Glomerular endothelial cell (primary cell): ENCODE data around the gene PLA2G5. TPM values are rescaled to one million over a fixed set of nuclear protein-coding genes. Genes with fewer than 3 reads are reported as not detected.

Experiments
- DNase-seq: peaks from one replicate; pipeline ENCODE4 v3.0.0-alpha.2; 2011; ENCODE audit warnings: low read depth, low spot score; ENCODE audit errors: extremely low read depth
- total RNA-seq: library from RNA; depleted of rRNA; stranded (reverse); fragments of >200 nt; gene quantifications from 2 replicates; pipeline ENCODE4 v1.2.3, GENCODE V29; 2015

PLA2G5 gene
- total RNA-seq, 1 donor from 2014 or later, result 0.70 TPM

DNA sequence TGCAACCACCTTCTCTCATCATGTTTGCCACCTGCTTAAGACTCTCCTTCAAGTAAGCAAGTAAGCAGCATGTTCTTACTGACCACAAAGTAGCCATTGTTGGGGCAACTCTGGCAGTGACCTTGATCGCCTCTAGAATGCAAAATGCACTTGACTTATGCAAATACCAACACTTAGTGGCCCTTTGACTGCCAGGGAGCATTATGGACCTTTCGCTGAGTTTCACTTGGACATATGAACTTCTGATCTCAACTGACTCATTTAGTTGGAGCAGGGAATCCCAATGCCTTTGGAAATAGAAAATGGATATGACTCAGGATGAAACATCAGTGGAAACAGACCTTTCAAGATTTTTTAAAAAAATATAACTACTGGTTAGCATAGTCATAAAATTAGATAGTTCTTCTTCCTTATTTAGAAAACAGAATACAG lies 6.1 kb upstream of the PLA2G5 start:
- no peak for DNase-seq

DNA sequence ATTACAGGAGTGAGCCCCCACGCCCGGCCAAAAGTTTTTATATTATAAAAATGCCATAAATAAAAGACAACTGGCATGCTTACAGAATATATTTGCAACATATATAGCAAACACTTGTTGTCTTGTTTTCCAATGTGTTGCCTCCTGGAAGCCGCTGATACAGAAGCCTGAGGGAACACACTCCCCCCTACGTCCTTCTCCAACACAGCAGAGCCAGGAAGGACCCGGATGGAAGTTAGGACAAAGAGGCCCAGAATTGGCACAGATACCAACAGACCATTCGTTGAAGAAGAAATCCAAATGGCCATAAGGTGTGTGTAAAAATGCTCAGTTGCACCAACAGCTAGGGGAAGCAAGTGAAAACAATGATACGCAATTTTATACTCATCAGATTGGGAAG lies 1.3 kb upstream of the PLA2G5 start:
- DNase-seq, result no peak

DNA sequence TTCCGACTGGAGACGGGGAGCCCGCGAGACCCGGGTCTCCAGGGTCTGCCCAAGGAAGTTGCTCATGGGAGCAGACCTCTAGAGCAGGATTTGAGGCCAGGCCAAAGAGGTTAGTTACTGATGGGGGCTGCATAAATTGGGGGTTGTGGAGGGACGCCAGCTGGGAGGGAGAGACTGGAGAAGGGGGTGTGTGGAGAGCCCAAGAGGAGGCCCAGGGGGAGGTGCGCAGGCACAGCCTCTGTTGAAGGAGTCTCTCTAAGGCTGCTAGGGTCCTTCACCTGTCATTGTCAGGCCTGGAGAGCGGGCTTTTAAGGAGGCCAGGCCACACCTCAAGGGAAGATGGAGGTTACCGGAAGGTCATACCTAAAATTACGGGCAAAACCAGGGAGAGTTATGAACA lies 363 bp downstream of the PLA2G5 start:
- DNase-seq, result no peak

DNA sequence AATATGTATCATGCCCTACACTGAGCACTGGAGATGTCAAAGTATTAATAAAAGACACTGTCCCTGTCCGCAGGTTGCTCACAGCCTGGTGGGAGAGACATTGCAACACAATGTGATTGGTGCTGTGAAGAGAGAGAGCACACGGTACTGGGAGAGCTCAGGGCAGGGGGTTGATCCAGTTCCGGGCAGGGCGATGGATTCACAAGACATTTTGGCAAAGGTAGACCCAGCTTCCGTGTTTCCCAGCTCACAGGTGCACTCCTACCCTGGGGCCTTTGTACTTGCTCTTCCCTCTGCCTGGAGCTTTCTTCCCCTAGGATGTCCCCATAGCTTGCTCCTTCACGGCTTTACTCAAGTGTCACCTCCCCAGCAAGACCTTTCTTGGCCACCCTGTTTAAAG lies 1.4 kb downstream of the PLA2G5 start:
- no peak for DNase-seq

DNA sequence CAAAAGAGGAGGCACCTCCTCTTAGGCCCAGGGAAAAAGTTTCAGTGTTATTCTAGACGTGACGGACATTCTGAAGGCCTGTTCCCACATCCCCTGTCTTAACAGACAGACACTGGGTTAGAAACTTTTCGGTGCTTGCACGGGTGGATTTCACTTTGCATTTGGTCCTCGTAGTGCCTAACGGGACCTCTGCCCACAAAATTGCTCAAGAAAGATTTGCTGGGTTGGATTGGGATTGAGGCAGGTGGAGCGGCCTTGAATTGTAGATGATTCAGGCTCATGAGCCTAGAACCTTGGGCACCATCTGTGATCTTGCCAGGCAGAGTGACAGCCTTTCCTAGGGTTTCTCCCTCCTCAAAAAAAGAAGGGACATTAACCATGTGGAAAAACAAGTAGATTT lies 2.8 kb downstream of the PLA2G5 start:
- no peak for DNase-seq

DNA sequence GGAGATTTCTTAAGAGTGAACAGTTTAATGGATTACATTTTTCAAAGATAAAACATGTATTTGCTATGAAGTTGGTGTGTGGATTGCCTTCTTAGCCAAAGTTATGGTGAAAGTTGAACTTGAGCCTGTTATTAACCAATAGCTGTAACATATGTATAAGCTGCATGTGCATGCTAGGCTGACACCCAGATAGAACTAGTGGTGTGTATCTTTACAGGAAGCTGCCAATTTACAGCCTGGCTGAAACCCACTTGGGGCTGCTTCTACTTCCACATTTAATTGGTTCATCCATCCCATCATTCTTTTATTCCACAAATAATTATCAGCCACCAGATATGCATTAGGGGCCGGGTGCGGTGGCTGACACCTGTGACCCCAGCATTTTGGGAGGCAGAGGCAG lies 3.3 kb downstream of the PLA2G5 start:
- no peak for DNase-seq

DNA sequence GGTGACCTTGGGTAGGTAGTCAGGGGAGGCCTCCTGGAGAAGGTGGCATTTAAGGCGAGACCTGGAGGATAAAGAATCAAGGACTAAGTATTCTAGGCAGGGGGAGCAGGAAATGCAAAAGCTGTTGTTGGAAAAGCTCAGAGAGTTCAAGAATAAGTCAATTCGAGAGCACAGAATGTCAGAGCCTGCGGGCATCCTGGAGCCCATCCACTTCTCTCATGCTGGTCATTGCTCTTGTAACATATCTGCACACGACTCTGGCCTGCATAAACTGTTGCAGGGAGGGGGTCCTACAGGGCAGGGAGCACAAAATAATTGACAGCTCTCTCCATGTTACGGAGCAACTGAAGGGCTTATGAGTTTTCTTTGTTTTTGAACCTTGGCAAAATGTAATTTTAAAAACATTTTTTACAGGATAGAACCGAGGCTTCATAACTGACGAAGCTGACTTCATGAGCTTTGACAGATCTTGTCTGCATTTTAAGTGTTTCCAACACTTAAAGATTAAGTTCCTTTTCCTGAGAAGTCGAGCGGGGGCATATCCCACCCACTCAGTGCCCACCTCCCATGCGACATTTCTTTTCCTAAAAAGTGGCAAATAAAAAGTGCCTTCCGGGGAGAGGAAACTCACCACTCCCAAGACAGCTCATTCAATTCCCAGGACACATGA lies 4.2 kb downstream of the PLA2G5 start:
- no peak for DNase-seq

DNA sequence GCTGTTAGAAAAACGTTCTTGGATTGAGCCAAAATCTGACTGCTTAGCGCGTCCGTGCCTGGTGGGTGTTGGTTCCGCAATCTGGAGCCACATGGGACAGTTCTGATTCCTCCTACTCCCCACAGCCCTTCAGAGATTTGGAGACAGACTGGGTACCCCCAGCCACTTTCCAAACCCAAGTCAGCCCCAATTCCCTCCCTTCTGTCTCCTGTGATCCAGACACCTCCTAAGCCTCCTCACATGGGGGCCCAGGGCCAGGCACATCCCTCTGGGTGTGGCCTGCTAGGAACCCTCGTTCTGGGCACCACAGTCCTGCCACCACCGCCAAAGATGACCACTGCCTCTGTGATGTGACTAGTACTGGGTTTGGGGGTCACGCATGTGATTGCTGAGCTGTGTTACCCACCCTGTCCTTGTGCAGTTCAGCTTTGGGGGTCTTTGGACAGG lies 4.8 kb downstream of the PLA2G5 start:
- no peak for DNase-seq

DNA sequence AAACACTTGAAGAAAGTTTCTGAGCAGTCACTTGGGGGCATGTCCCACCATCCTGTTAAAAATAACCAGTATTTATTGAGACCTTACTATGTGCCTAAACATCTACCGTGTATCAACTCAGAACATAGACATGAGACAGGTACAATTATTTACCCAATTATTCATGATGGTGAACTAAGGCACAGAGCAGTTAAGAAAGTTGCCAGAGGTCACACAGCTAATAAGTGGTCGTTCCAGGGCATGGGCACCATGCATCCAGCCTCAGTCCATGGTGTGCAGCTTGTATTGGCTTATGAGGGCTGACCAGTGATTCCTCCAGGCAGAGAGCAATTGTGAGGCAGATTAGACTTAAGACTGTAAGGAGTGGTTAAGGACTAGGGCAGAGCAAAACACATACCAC lies 5.4 kb downstream of the PLA2G5 start:
- DNase-seq, result no peak

DNA sequence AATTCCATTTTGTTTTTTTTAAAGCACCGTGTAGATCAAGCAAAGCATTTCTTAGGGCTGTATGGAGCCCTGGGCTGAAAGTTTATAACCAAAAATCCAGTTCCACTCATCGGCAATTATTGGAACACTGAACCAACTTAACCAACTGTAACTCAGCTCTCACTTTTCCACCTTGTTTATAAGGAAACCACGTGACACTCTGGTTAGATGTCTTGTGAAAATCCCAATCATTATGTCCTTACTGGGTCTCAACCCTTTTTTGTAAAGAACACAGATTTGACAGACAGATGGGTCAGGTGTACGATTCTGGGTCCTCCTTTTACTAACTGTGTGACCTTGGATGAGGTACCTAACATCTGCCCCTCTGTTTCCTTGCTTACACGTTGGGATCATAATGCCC lies 6.2 kb downstream of the PLA2G5 start:
- DNase-seq, result no peak

DNA sequence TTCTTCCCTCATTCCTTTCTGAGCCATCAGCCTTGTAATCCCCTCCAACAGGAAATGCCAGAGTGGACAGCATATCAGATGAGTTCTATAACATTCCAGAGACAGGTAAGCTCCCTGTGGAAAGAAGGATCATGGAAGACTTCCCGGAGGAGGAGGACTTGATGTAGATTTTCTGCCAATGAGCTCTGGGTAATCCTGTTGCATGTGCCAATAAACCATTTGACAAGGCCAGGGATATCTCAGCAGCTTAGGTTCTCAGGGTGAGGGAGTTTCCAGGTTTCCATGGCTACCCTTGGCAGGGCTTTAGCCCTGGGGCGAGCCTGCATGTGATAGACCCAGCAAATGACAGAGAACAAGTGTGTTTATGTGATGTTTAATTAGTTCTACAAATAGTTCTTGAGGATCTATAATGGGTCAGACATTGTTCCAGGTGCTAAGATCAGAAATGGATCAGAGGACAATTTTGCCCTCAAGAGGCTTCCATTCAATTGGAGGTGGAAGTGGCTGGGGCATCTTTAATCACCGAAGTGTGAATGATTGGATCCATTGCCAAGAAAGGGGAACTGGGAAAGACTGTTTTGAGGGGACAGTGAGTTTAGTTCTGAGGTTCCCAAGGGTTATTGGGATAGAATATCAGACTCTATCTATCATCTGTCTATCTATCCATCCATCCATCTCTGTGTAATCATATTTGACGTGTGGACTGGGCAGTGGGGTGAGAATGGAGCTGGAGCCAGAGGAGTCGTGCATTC lies 6.9 kb downstream of the PLA2G5 start:
- no peak for DNase-seq

DNA sequence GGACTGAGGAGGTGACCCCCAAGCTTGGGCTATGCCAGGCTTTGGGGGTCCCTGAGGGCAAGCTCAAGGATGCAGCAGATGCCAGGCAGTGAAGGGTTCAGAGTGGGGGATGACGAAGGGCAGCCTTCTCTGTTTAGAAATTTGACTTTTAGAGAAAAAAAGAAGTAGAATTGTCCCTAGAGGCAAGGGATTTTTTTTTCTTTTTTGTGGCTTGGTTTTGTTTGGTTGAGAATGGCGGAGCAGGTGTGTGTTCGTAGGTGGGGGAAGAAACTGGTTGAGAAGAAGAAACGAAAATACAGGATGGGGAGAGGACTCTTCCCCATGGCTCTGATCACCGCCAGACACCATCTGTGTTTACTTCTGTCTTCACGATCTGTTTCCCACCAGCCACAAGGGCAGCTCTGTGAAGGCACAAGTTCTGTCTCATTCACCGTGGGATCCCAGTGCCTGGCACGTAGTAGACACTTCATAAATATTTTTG lies 8.2 kb downstream of the PLA2G5 start:
- no peak for DNase-seq

DNA sequence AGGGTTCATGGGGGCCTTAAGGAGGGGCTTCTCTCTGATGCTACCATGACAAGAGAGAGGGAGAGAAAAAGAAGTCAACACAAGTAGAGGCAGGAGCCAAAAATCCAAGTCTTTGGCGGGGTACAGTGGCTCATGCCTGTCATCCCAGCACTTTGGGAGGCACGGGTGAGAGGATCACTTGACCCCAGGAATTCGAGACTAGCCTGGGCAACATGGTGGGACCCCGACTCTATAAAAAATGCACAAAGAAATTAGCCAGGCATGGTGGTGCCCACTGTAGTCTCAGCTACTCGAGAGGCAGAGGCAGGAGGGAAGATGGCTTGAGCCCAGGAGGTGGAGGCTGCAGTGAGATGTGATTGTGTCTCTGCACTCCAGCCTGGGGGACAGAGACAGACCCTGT lies 8.7 kb downstream of the PLA2G5 start:
- no peak for DNase-seq

DNA sequence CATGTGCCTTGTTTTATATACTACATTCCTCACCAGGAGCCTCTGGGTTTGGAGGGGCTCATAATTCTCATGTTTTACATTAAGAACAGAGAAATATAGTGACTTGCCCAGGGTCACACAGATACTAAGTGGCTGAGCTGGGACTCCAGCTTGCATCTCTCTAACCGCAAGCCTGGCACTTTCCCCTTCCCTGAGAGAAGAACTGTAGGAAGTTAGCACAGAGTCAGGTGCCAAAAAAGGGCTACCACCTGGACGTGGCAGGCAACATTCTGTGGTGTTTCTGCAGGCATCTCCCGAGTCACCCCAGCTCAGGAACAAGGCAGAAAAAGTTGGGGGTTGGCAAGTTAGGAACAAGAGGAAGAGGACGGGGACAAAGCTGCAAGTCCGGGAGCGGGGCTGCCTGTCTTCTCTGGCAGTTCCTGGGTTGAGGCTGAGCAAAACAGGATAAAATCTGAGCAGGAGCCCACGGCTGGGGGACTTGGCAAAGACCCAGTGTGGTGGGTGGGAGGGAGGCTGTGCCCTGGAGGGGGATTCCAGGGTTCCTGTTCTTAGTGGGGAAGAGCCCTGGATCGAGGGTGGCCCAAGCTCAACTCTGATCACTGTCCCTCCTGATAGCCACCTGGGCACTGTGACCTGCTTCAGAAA lies 9.8 kb downstream of the PLA2G5 start:
- DNase-seq, result no peak

DNA sequence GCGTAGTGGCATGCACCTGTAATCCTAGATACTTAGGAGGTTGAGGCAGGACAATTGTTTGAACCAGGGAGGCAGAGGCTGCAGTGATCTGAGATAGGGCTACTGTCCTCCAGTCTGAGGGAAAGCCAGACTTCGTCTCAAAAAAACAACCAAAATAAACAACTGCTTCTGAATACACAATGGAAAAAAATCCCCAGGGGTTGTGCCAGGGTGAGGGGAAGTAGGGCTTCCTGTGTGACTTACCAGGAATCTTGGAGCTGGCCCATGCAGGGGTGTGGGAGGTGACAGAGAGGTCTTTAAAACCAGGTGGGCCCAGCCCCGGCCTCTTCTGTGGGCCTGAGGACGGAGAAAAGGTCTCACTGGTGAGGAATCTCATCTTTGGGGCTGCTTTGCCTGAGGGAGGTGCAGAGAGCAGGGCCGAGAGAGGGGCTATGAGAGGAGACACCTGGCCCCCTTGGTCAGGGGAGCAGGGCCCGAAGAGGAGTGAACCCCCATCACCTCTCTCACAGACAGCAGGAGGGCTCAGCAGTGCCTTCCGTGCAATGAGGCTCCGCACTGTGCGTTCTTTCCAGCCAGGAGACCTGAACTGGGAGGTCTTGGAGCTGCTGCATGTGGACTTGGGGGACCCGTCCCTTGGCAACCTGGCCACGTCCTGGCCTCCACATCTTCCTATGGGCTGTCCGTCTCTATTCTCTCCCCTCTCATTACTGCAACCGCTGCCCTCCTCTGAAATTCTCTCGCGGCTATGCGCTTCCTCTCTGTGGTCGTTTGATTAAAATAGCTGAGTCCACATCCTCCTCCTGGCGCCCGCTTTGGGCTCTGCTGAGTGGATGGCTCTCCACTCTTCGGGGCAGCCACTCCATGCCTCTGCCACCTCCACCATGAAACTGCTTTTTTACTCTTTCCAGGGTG lies 10.7 kb downstream of the PLA2G5 start:
- no peak for DNase-seq

DNA sequence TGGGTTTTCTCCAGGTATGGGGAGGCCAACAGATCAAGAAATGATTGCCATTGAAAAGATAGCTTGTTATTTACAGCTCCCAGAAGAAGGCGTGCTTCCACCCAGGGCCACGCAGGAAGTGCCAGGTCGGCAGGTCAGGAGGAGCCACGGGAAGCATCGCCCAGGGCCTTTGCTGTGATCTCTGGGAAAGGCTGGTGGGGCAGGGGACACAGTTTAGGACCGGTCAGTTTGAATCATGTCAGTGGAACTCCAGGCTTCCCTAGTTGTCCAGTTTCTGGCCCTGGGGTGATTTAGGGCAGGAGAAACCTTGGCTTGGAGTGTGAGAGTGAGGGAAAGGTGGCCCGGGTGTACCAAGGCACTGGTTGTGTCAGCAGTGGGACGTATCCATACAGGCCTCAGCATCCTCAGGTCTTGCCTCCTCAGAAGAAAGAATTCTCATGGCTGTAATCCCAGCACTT lies 11.4 kb downstream of the PLA2G5 start:
- DNase-seq, result no peak

DNA sequence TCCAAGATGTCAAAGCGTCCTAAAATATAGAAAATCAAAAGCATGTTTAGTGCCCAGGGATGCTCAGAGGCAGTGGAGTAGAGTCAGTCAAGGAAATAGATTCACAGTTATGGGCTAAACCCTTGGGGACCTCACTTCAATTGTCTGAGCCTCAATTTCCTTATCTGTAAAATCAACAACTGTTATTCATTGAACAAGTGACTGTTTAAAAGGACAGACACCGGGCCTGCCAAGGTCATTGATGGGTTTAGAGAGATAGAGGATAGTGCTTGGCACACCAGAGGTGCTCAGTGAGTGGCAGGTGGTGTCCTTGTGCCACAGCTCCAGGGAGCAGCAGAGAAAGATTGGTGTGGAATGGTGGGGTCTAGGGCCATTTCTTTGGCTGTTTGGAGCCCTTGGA lies 12.8 kb downstream of the PLA2G5 start:
- no peak for DNase-seq

DNA sequence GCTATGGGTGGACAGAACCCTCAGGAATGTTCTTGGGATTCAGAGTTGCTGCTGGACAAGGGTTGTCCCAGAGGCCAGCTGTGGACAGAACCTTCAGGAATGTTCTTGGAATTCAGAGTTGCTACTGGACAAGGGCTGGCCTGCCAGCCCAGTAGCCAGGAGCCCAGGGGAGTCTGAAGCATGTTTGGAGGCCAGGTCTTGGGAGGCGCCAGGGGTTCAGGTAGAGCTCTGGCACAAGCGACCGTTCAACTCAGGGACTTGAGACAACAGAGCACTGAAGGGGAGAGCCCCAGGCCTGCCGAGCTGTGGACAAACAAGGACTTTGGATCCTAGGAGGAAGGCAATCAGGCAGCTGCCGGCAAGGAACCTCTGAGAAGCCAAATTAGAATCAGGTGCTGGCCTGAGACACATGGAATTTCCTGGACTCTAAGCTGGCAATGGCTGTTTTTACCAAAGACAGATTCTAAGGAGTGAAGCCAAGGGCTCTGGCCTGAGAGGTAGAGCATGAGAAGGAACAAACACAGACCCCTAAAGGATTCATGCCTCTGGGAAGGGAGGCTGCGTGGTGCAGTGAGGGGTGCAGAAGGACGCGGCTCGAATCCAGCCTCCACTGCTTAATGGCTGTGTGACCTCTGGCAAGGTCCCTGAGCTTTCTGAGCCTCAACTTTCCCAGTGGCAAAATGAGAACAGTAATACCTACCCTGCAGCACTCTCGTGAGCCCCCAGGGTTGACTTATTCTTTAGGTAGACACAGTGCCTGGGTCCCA lies 13.4 kb downstream of the PLA2G5 start:
- DNase-seq, result no peak

DNA sequence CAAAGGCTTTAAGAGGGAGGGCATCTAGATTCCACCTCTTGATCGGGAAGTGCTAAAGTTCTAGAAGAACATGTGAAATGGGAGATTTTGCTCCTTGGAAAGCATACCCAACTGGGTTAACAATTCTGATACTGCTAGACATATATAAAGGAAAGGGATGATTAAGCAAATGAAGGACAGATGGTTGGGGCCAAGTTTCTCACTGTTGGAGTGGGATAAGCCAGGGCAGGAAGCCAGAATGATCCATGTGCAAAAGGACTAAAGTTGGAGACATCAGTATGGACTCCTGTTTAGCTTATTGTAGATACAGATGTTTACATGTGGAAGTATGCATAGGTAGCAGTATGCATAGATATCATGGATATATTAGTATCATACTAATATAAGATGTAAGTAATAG lies 16.8 kb downstream of the PLA2G5 start:
- no peak for DNase-seq

DNA sequence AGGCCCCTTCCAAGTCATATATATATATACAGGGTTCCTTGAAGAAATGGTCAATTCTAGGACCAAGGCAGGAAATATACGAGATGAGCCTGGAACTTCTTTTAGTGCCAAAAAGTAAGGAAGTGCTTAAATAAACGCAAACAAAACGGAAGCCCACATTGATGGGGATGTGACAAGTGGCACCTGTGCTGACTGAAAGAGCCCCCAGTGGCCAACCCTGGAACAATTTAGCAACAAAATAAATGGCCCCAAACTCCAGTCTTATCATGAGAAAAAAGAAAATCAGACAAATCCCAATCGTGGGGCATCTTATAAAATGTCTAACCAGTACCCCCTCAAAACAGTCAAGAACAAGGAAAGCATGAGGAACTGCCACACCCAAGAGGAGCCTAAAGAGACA lies 17.7 kb downstream of the PLA2G5 start:
- no peak for DNase-seq
